NCI-H187 treated with DMSO at 0.1 percent for 48 hours (cell line): ENCODE data around the gene CCDC85C.
"Not testable (repeated sequence)": the region's sequence is repeated elsewhere in the genome, so short reads cannot be mapped to it uniquely, and the experiment has no call there.

Experiments used
- DNase-seq: peaks from one replicate; lab custom pipeline; 2025; lab: John Stamatoyannopoulos, UW

The CCDC85C gene

GRCh38 chr14:99603471-99604277, at the start of gene CCDC85C:
Gene CCDC85C (minus strand): TSS chr14:99604207. CDS start chr14:99603959, 248 bp downstream.
- DNase-seq, result no peak

- DNase-seq, result no peak
These were observed 48.1 kb upstream of the CCDC85C start for GRCh38 chr14:99651953-99652746.

- DNase-seq, result no peak
These were observed 46.2 kb upstream of the CCDC85C start for GRCh38 chr14:99650189-99650588.

- no peak for DNase-seq
These were observed 45.6 kb upstream of the CCDC85C start for GRCh38 chr14:99649643-99650042.

GRCh38 chr14:99649219-99649618, 45.2 kb upstream of the CCDC85C start:
- no peak for DNase-seq

- no peak for DNase-seq
These were observed 44.2 kb upstream of the CCDC85C start for GRCh38 chr14:99648027-99648784.

- no peak for DNase-seq
These were observed 43.4 kb upstream of the CCDC85C start for GRCh38 chr14:99647411-99647810.

- DNase-seq, result no peak
These were observed 41.8 kb upstream of the CCDC85C start for GRCh38 chr14:99645545-99646505.

- DNase-seq, result no peak
These were observed 40.9 kb upstream of the CCDC85C start, which contains the start of gene HHIPL1 for GRCh38 chr14:99644723-99645544. Gene HHIPL1 (plus strand): TSS chr14:99645129. CDS start chr14:99645208, 79 bp downstream.

GRCh38 chr14:99644035-99644587, 40.1 kb upstream of the CCDC85C start:
- DNase-seq, result no peak

GRCh38 chr14:99643343-99643742, 39.3 kb upstream of the CCDC85C start:
- DNase-seq, result no peak

- not testable (repeated sequence) for DNase-seq
These were observed 38.8 kb upstream of the CCDC85C start for GRCh38 chr14:99642771-99643170.

GRCh38 chr14:99637624-99638023, 33.6 kb upstream of the CCDC85C start:
- DNase-seq, result no peak

- no peak for DNase-seq
These were observed 32.5 kb upstream of the CCDC85C start for GRCh38 chr14:99636487-99636886.

GRCh38 chr14:99635116-99635515, 31.1 kb upstream of the CCDC85C start:
- DNase-seq, result no peak

- no peak for DNase-seq
These were observed 30.4 kb upstream of the CCDC85C start for GRCh38 chr14:99634443-99634842.

GRCh38 chr14:99633918-99634317, 29.9 kb upstream of the CCDC85C start:
- DNase-seq, result no peak

- no peak for DNase-seq
These were observed 29.1 kb upstream of the CCDC85C start for GRCh38 chr14:99633141-99633540.

GRCh38 chr14:99632410-99633035, 28.5 kb upstream of the CCDC85C start:
- no peak for DNase-seq
